GM19468 (cell line): ENCODE results near the gene RTEL1.

Source experiments
- ATAC-seq: cut with Tn5 transposase; IDR thresholded peaks from one replicate; pipeline ENCODE4 v1.9.1; 2021; ENCODE audit warnings: mild to moderate bottlenecking, moderate library complexity, moderate number of reproducible peaks; ENCODE audit not compliant: unreplicated experiment; ENCODE audit errors: extremely low read depth

Gene RTEL1

DNA sequence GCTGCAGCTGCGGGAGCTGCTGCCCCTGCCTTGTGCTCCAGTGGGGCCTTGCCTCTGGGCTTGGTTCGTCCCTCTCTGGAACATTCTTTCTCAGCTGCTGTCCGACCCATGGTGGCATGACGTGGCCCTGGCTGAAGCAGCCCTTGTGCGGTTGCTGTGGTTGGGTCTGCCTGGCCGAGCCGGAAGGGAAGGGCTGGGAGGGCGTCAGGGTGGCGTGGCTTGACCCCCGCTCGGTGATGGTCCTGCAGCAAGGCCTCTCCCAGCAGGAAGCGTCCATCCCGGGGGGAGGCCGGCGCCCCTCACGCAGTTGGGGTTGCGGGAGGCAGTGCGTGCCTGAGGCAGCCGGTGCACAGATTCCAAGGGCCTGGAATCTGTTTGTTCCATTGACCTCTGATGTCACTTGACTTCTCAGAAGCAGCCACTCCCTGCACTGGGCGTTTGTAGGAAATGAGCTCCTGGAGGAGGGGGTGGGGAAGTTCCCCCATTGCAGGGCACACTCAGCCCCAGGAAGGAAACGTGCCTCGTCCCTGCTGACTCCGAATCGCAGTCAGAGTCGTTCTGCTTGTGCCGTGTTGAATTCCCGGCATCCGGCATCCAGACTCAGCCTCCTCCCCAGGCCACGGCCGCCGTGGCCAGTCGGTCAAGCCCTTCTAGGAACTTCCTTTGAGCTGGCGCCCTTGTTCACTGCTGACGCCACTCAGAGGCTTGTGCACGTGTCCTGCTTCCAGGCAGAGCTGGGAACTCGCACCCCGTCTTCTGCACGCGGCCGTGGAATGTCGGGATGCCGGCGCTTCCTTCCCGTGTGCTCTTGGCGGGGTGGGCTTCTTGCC, 28.6 kb downstream of the RTEL1 start:
- ATAC-seq, result no peak

DNA sequence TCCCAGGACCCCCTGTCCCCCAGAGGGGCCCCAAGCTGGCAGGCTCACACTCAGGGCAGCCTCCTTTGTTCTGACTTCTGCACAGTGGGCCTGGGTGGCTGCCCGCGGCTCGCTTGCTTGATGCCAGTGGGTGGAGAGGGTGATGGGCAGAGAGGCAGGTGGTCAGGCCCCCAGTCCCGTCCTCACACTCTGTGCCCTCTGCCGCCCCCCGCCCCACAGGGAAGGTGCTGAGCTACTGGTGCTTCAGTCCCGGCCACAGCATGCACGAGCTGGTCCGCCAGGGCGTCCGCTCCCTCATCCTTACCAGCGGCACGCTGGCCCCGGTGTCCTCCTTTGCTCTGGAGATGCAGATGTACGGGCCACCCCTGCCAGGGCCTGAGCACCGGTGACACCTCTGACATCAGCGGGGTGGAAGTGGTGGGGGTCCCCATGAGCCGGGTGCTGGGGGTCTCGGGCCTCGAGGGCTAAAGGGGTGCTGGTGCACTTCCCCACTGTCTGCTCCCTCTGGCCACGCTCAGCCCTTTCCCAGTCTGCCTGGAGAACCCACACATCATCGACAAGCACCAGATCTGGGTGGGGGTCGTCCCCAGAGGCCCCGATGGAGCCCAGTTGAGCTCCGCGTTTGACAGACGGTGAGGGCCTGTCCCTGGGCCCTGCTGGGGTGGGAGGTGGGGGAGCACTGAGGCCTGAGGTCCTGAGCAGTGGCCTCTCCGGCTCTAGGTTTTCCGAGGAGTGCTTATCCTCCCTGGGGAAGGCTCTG, 29.5 kb downstream of the RTEL1 start:
- ATAC-seq, result no peak

DNA sequence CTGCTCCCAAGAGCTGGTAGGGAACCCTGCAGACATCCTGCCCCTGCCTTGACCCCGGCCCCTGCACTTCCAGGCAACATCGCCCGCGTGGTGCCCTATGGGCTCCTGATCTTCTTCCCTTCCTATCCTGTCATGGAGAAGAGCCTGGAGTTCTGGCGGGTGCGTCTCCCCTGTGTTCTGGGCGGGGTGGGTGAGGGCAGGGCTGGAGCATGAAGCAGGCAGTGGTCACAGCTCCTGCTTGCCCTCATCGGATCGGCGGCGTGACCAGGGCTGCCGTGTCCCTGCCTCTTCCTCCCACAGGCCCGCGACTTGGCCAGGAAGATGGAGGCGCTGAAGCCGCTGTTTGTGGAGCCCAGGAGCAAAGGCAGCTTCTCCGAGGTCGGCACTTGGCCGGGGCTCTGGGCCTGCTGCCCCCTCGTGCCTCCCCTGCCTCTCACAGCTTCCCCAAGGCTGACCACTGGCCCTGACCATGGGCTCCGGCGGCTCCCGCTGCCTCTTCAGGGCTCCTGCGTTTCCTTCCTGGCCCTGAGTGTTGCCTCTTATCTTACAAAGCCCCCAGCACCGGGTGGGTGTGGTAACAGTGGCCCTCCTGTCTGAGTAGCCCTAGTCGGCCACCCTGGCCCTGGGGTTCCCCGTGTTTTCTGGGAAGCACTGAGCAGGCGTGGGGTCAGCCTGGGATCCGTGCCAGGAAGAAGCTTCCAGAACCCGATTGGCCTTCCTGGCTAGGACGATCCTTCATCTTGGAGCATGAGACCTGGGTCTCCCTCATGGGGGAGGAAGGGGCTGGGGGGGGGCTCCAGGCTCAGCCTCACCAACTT, 30.3 kb downstream of the RTEL1 start:
- no peak for ATAC-seq

DNA sequence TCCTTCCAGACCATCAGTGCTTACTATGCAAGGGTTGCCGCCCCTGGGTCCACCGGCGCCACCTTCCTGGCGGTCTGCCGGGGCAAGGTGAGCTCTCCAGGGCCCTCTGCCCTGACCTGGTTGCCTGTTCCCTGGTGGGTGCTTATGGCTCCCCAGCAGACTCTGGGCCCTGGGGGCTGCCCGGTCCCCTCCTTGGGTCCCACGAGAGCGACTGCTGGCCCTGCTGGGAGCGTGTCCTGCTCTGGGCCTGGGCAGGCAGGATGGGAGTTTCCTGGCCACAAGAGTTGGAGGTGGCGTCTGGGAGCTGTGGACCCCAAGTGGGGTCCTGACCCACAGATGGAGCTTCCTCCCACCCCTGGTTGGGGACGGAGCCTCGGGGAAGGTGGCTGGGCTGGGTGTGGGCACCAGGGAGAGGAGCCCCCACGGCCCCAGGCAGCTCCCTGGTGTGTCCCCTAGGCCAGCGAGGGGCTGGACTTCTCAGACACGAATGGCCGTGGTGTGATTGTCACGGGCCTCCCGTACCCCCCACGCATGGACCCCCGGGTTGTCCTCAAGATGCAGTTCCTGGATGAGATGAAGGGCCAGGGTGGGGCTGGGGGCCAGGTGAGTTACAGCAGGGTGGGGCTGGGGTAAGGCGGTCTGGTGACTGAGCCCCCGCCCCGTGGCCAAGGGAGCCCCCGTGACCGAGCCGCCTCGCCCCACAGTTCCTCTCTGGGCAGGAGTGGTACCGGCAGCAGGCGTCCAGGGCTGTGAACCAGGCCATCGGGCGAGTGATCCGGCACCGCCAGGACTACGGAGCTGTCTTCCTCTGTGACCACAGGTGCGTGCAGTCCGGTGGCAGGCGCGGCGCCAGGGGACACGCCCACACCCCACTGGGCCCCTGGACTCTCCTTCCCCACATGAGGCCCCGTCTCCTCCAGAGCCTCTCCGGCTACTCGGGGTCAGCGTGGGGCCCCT, 31.2 kb downstream of the RTEL1 start:
- no peak for ATAC-seq

DNA sequence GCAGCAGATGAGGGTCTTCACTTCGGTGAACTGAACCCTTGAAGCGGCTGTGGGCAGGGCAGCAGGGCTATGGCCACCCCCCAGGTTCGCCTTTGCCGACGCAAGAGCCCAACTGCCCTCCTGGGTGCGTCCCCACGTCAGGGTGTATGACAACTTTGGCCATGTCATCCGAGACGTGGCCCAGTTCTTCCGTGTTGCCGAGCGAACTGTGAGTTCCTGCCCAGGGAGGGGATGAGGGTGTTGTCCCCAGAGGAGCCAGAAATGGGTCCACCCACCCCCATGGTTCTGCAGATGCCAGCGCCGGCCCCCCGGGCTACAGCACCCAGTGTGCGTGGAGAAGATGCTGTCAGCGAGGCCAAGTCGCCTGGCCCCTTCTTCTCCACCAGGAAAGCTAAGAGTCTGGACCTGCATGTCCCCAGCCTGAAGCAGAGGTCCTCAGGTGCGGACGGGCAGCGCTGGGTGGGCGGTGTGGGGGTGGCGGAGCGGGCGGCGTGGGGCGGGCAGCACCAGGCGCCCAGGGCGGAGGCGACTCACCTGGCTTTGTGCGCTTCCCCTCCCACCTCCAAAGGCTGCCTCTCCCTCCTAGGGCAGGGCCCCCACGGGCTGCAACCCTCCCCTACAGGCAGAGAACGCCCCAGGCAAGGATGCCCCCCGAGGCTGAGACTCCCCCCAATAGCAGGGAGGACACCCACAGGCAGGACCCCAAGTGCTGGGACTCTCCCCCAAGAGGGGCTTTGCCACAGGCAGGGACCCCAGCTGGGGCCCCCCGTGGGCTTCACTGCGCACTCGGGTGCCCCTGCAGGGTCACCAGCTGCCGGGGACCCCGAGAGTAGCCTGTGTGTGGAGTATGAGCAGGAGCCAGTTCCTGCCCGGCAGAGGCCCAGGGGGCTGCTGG, 32.1 kb downstream of the RTEL1 start:
- no peak for ATAC-seq

DNA sequence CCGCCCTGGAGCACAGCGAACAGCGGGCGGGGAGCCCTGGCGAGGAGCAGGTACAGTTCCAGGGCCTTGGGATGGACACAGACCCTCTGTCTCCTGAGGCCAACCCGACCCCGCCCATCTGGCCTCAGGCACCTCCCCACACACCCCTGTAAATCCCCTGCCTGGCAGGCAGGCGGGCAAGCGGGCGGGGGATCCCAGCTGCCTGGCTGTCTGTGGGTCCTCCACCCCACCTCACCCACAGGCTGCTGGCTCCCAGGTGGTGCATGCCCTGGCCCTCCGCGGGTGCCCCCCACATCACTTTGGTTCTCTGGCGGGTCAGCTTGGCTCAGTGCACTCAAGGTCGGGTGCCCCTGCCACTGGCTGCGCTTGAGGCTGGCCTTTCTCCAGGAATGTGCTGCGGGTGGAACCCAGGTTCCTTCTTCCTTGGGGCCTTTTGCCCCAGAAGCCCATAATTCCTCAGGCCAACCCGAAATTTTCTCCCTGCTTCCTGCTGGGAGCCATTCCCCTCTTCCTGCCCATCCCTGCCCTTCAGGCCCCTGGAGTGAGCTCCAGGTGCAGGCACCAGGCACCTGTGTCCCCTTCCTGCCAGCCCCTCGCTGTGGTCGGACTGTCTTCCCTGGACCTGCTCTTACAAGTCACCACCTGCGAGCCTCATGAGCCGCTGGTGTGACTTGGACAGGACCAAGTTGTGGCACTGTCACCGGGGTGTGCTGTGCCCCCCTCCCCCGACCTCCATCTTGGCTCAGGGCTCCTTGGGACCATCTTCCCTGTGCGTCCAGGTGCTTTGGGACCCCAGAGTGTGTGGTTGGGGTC, 33.0 kb downstream of the RTEL1 start:
- ATAC-seq, result no peak

DNA sequence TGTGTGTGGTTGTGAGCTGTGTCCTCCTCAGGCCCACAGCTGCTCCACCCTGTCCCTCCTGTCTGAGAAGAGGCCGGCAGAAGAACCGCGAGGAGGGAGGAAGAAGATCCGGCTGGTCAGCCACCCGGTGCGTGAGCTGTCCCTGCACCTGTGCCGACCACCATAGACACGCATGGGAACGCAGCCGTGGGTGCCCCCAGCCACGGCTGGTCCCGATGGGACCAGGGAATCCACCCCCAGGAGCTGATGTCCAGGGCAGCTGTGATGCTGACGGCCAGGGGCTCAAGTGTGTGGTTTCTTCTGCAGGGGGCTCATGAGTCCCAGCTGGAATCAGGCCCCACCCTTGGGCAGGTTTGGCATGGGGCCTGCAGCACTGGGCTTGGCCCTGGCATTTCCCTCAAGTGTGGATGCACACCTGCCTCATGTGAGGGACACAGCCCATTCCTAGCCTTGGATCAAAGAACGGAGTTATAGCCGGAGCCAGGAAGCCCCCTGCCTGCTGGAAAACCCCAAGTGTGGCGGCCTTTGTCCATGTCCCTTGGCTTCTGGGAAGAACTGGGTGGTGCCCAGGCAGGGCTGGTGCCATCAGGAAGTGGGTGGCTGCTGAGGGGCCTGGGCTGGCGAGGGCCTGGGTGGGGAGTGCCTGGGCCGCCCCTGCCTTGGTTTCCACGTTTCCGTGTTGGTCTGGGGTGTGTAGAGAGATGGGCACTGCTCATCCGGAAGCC, 33.8 kb downstream of the RTEL1 start:
- no peak for ATAC-seq

DNA sequence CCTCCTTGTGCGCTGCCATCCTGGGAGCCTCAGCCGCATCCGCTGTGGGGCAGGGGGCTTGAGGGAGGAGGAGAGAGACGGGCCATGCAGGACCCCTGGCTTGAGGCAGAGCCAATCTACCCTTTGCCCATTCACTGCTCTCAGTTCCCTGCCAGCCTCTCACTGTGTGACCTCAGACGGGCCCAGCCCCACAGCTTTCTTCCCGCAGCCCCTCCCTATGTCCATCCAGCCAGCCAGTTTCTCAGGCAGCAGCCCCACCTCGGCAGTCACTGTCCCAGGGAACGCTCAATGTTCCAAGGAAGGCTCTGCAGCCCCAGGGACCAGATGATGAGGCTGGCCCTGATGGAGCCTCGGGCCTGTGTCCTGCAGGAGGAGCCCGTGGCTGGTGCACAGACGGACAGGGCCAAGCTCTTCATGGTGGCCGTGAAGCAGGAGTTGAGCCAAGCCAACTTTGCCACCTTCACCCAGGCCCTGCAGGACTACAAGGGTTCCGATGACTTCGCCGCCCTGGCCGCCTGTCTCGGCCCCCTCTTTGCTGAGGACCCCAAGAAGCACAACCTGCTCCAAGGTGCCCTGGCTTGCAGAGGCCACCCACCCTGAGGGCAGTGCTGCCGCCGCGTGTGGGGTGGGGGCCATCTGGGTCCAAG, 34.4 kb downstream of the RTEL1 start:
- ATAC-seq, result no peak

DNA sequence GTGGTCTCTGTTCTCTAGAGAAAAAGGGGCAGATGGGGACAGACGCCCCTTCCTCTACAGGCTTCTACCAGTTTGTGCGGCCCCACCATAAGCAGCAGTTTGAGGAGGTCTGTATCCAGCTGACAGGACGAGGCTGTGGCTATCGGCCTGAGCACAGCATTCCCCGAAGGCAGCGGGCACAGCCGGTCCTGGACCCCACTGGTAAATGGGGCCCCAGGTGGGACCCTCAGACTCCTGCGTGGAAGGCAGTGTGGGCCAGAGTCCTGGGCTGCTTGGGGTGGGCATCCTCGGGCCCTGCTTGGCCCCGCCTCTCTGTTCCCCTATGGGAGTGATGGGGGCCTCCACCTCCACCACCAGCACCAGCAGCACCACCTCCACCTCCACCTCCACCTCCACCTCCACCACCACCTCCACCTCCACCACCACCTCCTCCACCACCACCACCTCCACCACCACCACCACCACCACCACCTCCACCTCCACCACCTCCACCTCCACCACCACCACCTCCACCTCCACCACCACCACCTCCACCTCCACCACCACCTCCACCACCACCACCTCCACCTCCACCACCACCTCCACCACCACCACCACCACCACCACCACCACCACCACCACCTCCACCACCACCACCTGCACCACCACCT, 35.1 kb downstream of the RTEL1 start:
- no peak for ATAC-seq

DNA sequence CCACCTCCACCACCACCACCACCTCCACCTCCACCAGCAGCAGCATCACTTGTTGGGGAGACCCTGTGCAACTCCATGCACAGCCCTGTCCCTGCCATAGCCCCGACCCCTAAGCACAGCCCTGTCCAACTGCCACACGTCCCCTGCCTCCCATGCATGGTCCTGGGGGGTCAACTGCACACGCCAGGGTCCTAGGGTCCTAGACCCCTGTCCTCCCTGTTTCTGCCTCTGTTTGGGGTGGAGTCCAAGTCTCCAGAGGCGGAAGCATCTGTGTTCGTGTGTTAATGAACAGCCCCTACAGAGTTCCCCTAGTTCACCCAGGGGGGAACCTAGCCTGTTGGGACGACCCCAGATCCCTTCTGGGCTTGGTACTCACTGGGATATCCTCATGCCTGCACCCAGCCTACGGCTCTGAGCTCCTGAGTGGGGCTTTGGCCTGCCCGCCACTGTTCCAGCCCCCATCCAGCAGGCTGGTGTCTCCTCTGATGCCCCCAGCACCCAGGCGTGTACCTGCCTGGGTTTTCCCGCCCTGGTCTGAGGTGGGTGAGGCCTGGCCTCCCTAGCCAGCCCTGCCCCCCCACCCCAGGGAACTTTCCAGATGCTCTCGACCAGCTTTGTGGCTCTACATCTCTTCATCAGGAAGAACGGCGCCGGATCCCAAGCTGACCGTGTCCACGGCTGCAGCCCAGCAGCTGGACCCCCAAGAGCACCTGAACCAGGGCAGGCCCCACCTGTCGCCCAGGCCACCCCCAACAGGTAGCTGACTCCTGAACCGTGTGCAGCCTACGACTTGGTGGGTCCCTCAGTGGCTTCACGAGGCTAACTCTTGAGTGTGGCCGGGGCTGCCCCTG, 35.8 kb downstream of the RTEL1 start:
- ATAC-seq, result no peak

DNA sequence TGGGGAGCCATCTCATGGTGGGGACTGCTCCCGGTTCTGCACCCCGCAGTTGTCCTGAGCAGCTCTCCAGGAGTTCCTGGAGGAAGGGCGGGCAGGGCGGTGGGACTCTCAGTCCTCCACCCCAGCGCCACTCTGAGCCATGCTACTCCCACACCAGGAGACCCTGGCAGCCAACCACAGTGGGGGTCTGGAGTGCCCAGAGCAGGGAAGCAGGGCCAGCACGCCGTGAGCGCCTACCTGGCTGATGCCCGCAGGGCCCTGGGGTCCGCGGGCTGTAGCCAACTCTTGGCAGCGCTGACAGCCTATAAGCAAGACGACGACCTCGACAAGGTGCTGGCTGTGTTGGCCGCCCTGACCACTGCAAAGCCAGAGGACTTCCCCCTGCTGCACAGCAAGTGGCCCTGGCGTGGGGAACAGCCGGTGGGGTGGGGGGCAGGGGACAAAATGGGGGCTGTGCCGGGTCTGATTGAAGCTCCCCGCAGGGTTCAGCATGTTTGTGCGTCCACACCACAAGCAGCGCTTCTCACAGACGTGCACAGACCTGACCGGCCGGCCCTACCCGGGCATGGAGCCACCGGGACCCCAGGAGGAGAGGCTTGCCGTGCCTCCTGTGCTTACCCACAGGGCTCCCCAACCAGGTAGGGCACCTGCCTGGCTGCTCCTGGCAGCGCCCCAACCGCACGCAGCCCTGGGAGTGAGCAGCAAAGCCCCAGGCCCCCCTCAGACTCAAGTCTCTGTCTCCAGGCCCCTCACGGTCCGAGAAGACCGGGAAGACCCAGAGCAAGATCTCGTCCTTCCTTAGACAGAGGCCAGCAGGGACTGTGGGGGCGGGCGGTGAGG, 36.7 kb downstream of the RTEL1 start:
- no peak for ATAC-seq

DNA sequence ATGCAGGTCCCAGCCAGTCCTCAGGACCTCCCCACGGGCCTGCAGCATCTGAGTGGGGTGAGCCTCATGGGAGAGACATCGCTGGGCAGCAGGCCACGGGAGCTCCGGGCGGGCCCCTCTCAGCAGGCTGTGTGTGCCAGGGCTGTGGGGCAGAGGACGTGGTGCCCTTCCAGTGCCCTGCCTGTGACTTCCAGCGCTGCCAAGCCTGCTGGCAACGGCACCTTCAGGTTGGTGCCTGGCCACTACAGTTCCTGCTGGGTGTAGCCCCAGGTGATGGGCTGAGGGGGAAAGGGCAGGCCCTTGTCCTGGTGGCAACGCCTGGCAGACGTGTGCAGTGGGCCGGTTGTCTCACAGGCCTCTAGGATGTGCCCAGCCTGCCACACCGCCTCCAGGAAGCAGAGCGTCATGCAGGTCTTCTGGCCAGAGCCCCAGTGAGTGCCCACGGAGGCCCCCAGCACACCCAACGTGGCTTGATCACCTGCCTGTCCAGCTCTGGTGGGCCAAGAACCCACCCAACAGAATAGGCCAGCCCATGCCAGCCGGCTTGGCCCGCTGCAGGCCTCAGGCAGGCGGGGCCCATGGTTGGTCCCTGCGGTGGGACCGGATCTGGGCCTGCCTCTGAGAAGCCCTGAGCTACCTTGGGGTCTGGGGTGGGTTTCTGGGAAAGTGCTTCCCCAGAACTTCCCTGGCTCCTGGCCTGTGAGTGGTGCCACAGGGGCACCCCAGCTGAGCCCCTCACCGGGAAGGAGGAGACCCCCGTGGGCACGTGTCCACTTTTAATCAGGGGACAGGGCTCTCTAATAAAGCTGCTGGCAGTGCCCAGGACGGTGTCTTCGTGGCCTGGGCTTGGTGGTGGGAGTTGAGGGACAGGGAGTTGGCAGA, 37.6 kb downstream of the RTEL1 start:
- ATAC-seq, result no peak

DNA sequence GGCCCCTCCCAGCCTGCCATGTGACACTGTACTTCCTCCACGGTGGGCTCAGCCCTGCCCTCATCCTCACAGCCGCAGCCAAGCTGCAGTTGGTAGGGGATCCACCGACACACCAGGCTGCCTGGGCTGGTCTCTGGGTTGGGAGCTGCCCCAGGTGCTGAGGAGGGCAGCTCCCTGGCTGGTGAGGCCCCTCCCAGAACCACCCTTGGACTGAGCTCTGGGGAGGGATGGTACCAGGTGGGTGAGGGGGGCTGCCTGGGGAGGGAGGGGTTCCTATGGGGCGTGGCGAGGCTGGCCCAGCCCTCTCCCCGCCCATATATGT, 38.2 kb downstream of the RTEL1 start:
- no peak for ATAC-seq
